Loucy (cell line): ENCODE data around the gene INPP5D.

ENCODE experiments used
- CTCF ChIP-seq: fragments of 200-600 bp; sonication (generic); conservative IDR thresholded peaks from 2 replicates; pipeline ENCODE4 v1.5.1; 2014; ENCODE audit warnings: mild to moderate bottlenecking, antibody characterized with exemption, low read length
- EZH2phosphoT487 ChIP-seq: fragments of 200-600 bp; IDR thresholded peaks from 2 replicates; pipeline ENCODE4 v1.6.1; 2018; ENCODE audit warnings: antibody characterized with exemption, mild to moderate bottlenecking, moderate library complexity, borderline replicate concordance

DNA sequence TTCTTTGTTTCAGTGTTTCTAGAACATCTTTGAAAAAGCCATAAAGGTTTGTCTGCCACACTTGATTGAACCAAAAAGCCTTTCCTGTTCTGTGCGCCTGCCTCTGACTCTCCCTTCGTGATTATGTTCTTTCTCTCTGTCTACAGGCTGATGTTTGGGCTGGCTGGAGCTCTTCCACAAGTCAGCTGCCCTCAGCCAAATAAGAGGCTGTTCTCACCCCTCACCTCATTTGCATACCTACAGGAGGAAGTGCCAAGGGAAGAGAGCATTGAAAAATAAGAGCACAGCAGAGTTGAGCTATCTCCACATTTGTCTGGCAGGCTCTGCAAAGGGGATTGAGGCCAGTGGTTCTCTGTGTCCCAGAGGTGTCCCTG, 15.8 kb downstream of the INPP5D start:
- TF ChIP-seq CTCF (no peak), EZH2phosphoT487 (no peak)
